GM19455 (cell line): ENCODE data around the gene GC.
"Not testable (repeated sequence)": the region's sequence is repeated elsewhere in the genome, so short reads cannot be mapped to it uniquely, and the experiment has no call there.

ENCODE experiments used
- ATAC-seq: cut with Tn5 transposase; IDR thresholded peaks from one replicate; pipeline ENCODE4 v1.9.1; 2021; ENCODE audit not compliant: unreplicated experiment

Gene GC, protein sequence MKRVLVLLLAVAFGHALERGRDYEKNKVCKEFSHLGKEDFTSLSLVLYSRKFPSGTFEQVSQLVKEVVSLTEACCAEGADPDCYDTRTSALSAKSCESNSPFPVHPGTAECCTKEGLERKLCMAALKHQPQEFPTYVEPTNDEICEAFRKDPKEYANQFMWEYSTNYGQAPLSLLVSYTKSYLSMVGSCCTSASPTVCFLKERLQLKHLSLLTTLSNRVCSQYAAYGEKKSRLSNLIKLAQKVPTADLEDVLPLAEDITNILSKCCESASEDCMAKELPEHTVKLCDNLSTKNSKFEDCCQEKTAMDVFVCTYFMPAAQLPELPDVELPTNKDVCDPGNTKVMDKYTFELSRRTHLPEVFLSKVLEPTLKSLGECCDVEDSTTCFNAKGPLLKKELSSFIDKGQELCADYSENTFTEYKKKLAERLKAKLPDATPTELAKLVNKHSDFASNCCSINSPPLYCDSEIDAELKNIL

DNA sequence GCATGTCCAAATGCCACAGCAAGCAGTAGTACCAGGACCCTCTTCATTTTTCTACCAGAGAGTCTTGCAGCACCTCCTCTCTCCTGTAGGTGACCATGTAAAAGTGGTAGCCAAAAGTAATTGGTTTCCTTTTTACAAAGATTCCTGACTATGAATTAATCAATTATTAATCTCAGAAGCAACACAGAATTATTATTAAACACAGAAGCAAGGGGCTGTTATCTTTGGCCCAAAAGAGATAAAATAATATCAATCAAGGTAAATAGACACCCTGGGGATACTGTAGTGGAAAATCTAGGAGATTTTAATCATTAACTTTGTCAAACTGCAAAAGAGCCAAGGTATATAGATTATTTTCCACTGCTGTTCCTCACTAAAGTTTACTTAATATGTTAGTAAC, at the start of gene GC:
TSS of gene GC (minus strand) at position 108 of the 400 bp plus-strand sequence. CDS start at position 47, 61 bp downstream.
- no peak for ATAC-seq

DNA sequence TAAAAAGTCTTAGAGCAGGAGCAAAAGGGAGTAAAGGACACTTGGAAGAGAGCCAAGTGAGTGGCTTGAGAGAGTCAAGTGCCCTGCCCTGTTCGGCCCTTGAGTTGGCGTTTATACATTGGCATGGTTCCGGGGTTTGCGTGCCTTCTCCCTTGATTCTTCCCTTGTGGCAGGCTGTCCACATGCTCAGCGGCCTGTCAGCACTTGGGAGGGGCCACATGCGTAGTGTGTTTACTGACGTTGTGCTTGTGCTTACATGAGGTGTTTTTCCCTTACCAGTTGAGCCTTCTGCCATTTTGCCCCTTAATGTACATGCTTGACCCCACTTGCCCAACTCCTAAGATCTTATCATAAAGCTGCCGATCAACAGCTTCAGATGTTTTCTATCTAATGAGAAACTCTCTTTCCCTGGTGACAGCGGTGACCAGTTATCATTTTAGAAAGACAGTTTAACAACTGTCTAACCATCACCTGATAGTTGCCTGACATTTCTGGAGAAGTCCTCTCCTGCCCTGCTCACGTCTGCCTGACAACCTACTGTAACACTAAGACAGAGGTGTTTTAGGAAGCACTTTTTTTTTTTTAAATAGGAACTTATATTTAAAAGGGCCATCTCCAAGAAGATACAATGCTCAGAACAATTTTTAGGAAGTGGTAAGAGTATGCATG, 49.5 kb upstream of the GC start:
- ATAC-seq: no peak

DNA sequence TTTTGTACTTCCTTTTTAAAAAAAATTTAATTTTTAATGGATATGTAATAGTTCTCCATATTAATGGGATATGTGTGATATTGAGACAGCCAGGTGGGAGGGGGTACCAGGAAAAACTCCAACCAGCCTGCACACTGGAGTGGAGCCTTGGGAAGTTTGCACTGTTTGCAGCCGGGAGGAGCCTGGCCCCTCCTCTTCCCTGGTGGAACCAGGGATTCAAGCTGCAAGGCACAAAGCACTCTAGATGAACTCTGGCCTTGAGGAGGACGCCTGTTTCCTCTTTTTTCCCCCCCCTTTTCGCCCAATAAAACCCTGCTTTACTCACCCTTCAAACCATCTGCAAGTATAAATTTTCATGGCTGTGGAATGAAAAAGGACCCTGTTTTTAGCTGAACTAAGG, 48.2 kb upstream of the GC start:
- no peak for ATAC-seq

DNA sequence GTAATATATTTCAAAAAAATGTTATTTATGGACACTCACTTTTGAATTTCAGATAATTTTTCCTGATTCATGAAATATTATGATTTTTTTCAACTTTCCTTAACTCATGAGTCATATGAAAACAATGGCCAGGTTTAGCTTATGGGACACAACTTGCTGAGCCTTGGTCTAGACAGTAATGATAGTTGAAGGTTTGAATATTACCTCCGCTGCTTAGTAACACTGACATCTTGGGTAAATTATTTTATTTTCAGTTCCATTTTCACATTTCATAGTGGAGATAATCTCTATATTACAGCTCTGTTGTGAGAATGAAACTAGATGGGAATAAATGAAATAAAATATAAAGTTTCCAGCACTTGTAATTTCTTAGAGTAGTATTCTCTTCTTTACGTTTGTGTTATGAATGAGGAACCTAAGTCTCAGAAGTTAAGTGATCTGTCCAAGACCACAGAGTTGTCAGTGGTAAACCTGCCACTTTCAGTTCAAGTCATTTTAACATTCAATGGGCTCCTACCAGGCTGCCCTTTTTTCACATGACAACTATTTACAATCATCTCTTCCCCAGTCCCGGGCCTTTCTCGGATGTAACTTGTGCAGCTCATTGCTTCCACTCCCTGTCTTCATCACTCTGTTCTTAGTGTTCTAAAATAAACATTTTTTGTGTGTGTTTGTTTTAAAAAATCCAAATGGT, 46.8 kb upstream of the GC start:
- no peak for ATAC-seq

DNA sequence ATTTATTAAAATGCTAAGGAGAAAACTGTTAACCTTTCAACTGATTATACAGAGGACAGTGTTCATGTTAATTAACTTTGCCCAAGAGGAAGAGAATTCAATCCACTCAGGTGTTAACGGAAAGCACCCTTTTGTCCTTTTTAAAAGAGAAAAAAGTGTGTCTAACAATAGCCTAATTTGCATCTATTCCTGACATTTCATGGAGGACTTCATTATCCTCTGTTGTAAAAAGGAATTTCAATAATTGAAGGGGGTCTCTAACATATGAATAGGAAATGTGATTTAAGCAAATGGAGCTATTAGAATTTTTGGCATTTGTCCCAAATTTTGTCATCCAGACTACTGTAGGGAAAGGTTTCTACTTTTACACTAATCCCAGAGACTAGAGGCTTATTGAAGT, 44.6 kb upstream of the GC start:
- no peak for ATAC-seq

DNA sequence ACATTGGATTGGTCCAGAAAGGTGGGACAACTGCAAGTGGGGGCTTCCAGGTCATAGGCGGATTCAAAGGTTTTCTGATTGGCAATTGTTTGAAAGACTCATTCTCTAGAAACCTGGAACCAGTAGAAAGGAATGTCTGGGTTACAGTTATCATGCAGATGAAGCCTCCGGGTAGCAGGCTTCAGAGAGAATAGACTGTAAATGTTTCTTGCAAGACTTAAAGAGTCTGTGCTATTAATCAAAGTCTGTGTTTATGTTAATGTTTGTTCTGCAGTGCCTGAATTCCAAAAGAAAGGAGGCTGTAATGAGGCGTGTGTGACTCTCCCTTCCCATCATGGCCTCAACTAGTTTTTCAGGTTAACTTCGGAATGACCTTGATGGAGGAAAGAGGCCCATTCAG, 43.9 kb upstream of the GC start:
- ATAC-seq: no peak

DNA sequence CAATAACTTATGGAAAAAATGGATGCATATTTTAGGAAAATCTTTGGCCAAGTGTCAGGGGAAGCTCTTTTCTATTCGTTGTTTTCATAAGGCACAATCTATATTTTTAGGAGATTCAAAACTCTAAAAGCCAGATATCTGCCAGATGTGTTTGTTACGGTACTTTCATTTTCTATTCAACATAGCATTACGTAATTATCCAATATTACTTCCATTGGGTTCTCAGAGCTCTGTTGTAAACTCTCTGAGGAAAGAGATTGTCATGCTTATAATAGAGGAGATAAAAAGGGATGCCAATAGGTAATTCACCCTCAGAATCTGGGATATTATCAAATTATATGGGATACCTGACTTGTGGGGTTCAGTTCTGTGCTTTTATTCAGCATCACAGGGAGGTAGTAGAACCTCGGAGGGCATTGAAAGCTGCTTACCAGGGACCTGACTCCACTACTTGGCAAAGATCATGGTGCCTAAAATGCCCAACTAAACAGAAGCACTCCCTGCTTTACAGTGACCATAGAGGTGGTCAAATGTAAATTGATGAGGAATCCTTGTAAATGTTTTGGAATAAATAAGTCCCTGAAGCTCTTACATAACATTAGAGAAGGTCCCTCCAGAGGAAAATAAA, 32.9 kb upstream of the GC start:
- no peak for ATAC-seq

DNA sequence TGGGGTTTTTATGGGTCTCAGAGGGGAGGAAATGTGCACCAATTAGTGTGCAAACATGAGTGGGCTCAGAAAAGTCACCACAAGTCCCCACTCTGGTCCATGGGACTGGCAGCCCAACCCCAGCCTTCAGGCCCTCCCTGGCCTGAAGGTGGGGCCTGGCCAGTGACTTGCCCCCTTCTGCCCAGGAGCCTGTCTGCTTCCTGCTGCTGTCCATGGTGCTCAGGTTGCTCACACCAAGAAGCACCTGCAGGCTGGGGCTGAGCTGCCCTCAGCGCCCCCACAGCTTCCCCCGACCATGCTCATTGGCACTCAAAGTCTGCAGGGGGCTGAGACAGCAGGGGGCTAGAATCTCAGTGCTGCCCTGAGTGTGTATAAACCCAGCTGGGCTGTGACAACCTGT, 30.6 kb upstream of the GC start:
- ATAC-seq: no peak

DNA sequence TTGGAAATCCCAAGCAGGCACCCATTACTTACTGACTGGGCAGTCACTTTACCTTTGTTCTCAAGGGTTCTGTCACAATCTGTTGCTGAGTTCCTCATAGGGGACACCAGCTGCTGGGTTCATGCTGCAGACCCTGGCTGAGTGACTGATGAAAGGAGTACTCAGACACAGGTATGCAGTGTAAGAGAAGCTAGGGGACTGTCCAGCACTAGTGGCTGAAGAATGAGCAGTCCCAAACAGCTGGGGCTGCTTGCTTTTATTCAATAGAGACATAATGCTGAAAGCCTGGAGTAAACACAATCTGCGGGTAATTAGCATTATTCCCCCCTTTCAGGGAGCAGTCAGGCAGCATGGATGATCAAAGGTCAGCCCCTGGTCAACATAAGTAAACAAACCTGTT, 25.9 kb upstream of the GC start:
- ATAC-seq: not testable (repeated sequence)

DNA sequence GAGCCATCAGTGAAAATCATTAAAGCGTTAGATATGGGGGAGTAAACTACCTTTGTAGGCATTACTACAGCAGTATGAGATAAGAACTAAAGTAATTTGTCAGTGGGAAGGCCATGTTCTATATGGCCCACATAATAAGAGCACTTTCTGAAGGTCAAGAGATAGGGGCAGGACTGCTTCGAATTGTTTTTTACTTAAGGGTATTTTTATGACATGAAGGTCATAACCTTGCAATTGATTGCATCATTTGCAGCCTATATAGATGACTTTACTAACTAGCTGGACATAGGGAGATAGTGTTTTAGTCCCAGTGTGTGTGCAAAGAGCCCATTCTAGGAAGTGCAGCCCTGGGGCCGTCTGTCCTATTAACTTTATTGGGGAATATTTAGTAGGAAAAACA, 23.6 kb upstream of the GC start:
- ATAC-seq: no peak

DNA sequence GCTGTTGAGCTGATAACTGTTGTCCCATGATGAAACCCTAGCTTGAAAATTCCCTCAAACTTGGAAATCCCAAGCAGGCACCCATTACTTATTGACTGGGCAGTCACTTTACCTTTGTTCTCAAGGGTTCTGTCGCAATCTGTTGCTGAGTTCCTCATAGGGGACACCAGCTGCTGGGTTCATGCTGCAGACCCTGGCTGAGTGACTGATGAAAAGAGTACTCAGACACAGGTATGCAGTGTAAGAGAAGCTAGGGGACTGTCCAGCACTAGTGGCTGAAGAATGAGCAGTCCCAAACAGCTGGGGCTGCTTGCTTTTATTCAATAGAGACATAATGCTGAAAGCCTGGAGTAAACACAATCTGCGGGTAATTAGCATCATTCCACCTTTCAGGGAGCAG, 21.4 kb upstream of the GC start:
- not testable (repeated sequence) for ATAC-seq

DNA sequence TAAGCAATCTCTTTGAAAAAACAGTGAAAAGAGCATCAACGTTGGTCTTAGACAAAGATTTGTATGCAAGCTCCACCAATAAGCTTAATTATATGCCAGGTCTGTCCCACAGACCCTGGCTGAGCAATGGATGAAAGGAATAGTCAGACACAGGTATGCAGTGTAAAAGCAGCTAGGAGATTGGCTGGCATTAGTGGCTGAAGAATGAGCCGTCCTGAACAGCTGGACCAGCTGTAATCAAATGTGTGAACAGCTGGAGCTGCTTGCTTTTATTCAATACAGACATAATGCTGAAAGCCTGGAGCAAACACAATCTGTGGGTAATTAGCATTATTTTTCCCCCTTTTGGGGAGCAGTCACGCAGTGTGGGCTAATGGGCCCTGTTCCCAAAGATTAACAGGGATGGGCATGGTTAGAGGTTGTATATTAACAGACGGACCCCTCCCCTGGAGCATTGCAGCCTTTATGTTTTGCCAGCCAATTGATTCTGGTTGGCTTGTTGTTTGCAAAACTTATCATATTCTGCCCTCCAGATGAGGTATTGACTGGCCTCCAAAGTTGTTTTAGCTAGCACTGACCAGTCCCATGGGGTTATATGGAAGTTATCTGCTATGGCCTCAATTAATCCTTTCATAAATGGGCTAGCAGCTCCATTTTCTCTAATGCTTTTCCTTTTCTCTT, 20.3 kb upstream of the GC start:
- not testable (repeated sequence) for ATAC-seq

DNA sequence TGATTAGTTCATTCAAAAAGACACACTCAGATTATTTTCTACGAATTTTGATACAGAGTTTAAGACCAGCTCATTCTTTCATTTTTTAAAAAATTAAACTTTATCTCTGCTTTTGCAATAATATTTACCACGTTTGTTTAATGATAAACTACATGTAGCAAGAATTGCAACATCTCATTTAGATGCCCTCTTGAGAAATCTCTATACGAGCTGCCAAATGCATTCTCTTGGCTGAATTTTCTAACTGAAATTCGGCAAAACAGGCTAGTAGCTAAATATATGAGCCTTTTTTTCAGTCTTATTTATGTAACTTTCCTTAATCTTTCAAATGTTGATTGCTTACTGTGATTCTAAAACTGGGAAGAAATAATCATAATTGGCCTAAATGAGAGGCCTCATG, 2.1 kb upstream of the GC start:
- no peak for ATAC-seq

DNA sequence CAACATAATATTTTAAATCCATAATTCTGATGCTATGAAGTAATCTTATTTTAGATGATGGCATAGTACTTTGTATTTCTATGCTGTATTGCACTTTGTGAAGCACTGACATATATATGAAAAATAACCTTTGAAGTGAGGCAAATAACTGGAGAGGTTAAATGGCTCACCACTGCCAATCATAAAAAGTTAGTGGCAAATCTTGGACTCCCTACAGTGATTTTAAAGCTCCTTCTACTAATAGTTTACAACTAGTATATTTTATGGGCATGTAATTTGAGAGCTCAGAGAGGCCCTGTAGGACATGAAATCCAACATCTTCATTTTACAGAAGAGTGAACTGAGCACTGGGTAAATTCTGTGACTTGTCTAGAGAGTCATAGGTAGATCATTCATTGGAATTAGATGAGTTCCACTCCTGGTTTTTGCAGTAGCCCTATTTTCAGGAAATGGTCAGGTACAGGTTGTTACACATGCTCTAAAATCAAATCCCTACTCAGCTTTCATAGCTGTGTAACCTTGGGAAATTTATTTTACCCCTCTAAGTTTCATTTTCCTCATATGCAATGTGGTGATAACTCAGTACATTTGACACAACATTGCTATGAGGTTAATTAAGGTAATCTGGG, 804 bp upstream of the GC start:
- no peak for ATAC-seq

DNA sequence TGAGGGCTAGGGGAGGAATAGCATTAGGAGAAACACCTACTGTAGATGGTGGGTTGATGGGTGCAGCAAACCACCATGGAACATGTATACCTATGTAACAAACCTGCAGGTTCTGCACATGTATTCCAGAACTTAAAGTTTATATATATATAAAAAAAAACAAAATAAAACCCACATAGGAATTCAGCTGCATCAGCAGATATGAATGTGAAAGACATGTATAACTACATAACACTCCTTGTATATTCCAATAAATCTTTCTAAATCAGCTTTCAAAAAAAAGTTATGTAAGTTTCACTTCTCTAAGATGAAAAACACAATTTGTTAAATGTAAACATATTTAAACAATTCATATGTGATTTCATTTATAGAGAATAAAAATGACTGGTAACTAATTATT, 6.0 kb downstream of the GC start:
- ATAC-seq: no peak

DNA sequence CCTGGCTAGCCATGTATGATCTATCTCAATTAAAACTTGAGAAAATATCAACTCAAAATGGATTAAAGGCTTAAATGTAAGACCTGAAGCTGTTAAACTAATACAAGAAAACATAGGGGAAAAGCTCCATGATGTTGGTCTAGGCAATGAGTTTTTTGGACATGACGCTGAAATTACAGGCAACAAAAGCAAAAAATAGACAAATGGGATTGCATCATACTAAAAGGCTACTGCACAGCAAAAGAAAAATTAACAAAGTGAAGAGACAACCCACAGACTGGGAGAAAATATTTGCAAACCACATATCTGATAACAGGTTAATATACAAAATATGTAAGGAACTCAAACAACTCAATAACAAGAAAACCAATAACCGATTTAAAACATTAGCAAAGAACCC, 8.4 kb downstream of the GC start:
- no peak for ATAC-seq

DNA sequence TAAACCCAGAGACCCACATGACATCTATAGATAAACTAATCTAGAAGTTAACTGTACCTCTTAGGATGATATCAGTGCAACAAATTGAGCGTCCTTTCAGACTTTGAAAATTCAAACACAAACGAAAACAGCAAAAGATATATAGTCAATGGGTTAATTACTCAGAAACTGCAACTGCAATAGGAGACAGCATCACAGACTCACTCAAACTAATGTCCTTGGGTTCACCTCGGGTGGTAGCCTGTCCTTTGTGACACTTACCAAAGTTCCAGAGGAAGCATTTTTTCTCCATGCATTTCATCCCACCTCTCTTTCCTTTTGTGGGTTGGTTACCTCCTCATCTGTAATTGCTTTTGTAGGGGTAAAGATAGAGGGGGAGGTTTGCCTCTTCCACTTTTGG, 9.7 kb downstream of the GC start:
- ATAC-seq: no peak

DNA sequence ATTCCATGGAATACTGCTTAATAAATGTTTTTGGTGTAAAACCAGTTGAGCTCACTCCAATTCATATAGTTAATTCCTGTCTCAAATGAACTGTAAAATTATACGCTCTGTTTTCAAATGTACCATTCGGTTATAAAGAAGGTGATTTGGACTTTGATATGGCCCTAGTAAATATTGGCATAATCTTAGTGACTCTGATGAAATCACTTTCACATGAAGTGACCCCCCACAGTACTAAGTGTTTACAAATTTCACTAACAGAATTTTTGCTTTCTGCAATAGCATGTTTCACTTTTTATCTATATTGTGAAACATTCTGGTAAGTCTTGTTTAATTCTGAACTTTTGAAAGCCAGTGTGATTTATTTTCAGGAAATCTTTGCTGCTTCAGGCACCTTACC, 10.9 kb downstream of the GC start:
- ATAC-seq: no peak

DNA sequence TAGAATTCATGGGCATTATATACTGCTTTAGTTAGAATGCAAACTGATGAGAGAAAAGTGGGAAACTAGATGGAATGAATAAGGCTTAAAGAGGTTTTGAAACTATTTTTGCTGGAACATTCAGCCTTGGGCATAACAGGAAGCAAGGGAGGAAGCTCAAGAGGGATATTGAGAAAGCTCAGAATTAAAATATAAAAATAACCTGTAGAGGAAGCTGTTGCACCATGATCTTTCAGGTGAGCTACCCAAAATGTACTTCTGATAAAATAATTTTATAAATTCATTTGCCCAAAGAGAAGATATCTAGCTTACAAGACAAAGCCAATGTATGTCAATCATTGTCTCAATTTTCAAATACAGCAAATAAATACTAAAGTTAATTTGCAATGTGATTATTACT, 11.3 kb downstream of the GC start:
- ATAC-seq: no peak

DNA sequence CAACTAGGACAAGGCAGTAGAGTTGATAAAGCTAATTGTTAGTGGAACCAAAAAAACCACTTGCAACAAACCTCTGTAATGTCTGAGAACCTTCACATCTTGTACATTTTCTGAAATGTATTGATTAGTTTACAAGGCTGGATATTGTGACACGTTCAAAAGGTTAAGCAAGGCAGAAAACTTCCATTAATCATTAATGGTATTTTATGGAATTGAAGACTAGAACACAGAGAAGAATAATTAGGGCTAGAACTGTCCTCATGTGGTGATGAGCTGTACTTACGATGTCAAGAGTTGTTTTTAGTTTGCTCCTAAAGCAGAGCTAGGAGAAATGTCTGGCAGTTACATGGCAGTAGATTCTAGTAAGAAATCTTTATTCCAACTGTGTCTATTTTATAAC, 12.3 kb downstream of the GC start:
- ATAC-seq: no peak
